CD8-positive, alpha-beta memory T cell (primary cell): ENCODE results near the gene EHD4. TPM values are rescaled to one million over a fixed set of nuclear protein-coding genes. Genes with fewer than 3 reads are reported as not detected.

Experiments used
- CTCF ChIA-PET: fragments of 350-600 bp; sonication (Branson Sonifier 250); formaldehyde crosslinking; loops from one replicate; lab custom pipeline; 2021; ENCODE audit warnings: antibody characterized with exemption; lab: Charles Lee
- POLR2A ChIA-PET: fragments of 350-600 bp; sonication (Branson Sonifier 250); formaldehyde crosslinking; loops from one replicate; lab custom pipeline; 2021; ENCODE audit warnings: antibody characterized with exemption; lab: Charles Lee
- DNase-seq, 5 donors: peaks; one replicate each; pipeline versions ENCODE4 v3.0.0 to v3.0.0-alpha.2; 2020 to 2022; ENCODE audit warnings: mixed read lengths in 1 of 5
- H3K27ac ChIP-seq: one replicate; pipeline ENCODE4 v1.7.0; 2013; ENCODE audit warnings: low read depth, mild to moderate bottlenecking, low read length, moderate library complexity
- H3K27me3 ChIP-seq: 2 replicates; pipeline ENCODE4 v1.7.0; 2013; ENCODE audit warnings: low read length, mild to moderate bottlenecking; ENCODE audit not compliant: insufficient read depth, poor library complexity, severe bottlenecking
- H3K36me3 ChIP-seq: 2 replicates; pipeline ENCODE4 v1.7.0; 2013; ENCODE audit warnings: mild to moderate bottlenecking, low read length, moderate library complexity; ENCODE audit not compliant: insufficient read depth
- H3K4me1 ChIP-seq: 2 replicates; pipeline ENCODE4 v1.7.0; 2013; ENCODE audit warnings: mild to moderate bottlenecking, low read length, moderate library complexity; ENCODE audit not compliant: insufficient read depth
- H3K4me3 ChIP-seq: 2 replicates; pipeline ENCODE4 v1.7.0; 2013; ENCODE audit warnings: mild to moderate bottlenecking, low read length
- H3K9me3 ChIP-seq: 2 replicates; pipeline ENCODE4 v1.7.0; 2013; ENCODE audit warnings: mild to moderate bottlenecking, low read length
- H3K27ac Mint-ChIP-seq, 8 donors: one replicate each; pipeline ENCODE4 v1.8.0; 2020 to 2021; ENCODE audit warnings: mixed read lengths in 8 of 8, mild to moderate bottlenecking in 6 of 8, inconsistent platforms in 3 of 8, moderate library complexity in 3 of 8
- H3K27me3 Mint-ChIP-seq, 2 donors: one replicate each; pipeline ENCODE4 v1.8.0; 2020 to 2021; ENCODE audit warnings: mixed read lengths in 2 of 2, mild to moderate bottlenecking in 1 of 2, moderate library complexity in 1 of 2
- H3K36me3 Mint-ChIP-seq, 3 donors: one replicate each; pipeline ENCODE4 v1.8.0; 2020 to 2021; ENCODE audit warnings: mixed read lengths in 3 of 3, inconsistent platforms in 1 of 3, mild to moderate bottlenecking in 1 of 3
- H3K4me1 Mint-ChIP-seq, 3 donors: one replicate each; pipeline ENCODE4 v1.8.0; 2020 to 2021; ENCODE audit warnings: mixed read lengths in 3 of 3, inconsistent platforms in 1 of 3, mild to moderate bottlenecking in 1 of 3
- H3K4me3 Mint-ChIP-seq, 7 donors: one replicate each; pipeline ENCODE4 v1.8.0; 2020 to 2021; ENCODE audit warnings: mixed read lengths in 7 of 7, mild to moderate bottlenecking in 6 of 7, moderate library complexity in 4 of 7, inconsistent platforms in 2 of 7
- H3K9me3 Mint-ChIP-seq, 5 donors: one replicate each; pipeline ENCODE4 v1.8.0; 2020 to 2022; ENCODE audit warnings: mixed read lengths in 5 of 5, mild to moderate bottlenecking in 3 of 5, moderate library complexity in 2 of 5, inconsistent platforms in 1 of 5
- polyA plus RNA-seq: library from polyadenylated mRNA; unstranded; fragments of 300-500 nt; fragmentation: Illumina TruSeq; gene quantifications from one replicate; pipeline ENCODE4 v1.2.3, GENCODE V29; 2021
- total RNA-seq, 2 experiments: library from RNA; stranded (reverse); gene quantifications; one replicate each; pipeline ENCODE4 v1.2.3, GENCODE V29; 2021

EHD4 gene
- total and polyA plus RNA-seq, 3 experiments from 2014 or later: 11.2 to 26.4 (median 24.2) TPM

DNA sequence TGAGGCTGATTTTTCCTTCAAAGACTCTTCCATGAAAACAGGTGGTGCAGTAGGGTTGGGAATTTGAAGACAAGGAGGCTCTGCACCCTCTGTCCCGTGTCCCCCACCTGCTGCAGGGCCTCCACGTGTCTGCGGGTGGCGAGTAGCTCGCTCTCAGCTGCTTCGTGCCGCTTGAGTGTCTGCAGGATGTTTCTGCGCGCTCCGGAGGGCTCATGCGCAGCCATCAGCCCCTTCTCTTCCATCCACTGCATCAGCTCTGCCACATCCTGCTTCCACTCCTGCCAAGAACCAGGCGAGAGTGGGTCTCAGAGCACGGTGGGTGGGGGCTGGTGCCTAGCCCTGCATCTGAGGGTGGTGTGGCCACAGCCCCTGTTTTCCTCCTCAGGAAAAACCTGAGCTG lies 96.3 kb downstream of the EHD4 start:
- POLR2A ChIA-PET: no interaction called here
- peak overlapping the region in 1 of 8 donors; percentile 58 for H3K27ac Mint-ChIP-seq
- no peaks in the 10 kb centered on the region for H3K36me3 Mint-ChIP-seq

DNA sequence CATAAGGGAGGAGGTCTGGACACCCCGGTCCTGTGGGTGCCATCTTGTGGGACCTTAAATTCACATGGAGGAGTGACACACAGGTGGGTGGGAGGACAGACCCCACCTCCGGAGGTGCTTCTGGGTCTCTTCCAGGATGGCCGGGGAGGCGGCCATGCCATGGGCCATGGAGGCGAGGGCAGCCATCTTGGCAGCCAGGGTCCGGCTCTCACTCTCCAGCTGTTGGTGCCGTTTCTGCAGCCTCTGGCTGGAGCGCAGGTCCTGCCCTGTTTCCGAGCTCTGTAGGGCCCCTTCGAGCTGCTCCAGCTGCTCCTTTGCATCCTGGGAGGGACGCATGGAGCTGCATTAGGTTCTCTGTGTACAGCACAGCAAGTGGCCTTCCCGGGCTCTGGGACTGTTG lies 97.6 kb downstream of the EHD4 start:
- no peak for DNase-seq
- H3K9me3 ChIP-seq: no peaks in the 10 kb centered on the region
- H3K4me3 ChIP-seq: no peak overlapping the region
- Mint-ChIP-seq H3K4me1 (peaks cover 7 to 12% (median 9%) of the 10 kb centered on the region in 3 donors), H3K36me3 (no peaks in the 10 kb centered on the region), H3K27me3 (peaks cover 0 to 4% of the 10 kb centered on the region in 2 donors), H3K4me3 (no peak overlapping the region), H3K9me3 (no peaks in the 10 kb centered on the region), H3K27ac (no peak overlapping the region)
- H3K27me3 ChIP-seq: no peaks in the 10 kb centered on the region
- ChIA-PET CTCF (no interaction called here), POLR2A (no interaction called here)
- H3K4me1 ChIP-seq: peaks cover 8% of the 10 kb centered on the region
- no peak overlapping the region for H3K27ac ChIP-seq
- H3K36me3 ChIP-seq: no peaks in the 10 kb centered on the region

More for the DNA sequence above, 96.3 kb downstream of the EHD4 start:
- Histone ChIP-seq H3K4me3 (no peak overlapping the region), H3K36me3 (no peaks in the 10 kb centered on the region), H3K27ac (no peak overlapping the region), H3K4me1 (peaks cover 2% of the 10 kb centered on the region), H3K27me3 (no peaks in the 10 kb centered on the region), H3K9me3 (no peaks in the 10 kb centered on the region)
- H3K4me1 Mint-ChIP-seq: peaks cover 3 to 5% (median 5%) of the 10 kb centered on the region in 3 donors
- peak overlapping the region in 1 of 7 donors; percentile 65 for H3K4me3 Mint-ChIP-seq
- DNase-seq: no peak
- H3K9me3 Mint-ChIP-seq: no peaks in the 10 kb centered on the region
- CTCF ChIA-PET: interaction anchor here (2.0 kb wide), 1 partner anchor 27 kb away, joined by 6 read pairs; no protein-coding TSS in a partner anchor
- peaks cover 6% of the 10 kb centered on the region in 2 donors for H3K27me3 Mint-ChIP-seq

DNA sequence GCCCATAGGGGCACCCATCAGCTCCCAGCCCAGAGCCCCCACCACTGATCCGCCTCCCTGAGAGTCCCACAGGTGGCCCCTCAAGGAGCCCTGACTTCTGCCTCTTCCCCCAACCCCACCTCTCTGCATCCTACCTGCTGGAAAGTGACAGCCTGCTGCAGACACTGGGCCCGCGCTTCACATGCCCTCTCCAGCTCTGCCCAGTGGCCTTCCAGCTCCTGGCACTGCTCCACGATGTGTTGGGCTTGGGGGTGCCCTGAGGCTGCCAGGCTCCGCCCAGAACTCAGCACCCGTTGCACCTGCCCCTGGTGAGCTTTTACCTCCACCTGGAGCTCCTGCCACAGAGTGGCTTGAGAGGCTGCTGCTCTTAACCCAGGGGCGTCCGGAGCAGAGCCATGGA lies 98.6 kb downstream of the EHD4 start:
- Histone ChIP-seq H3K27ac (no peak overlapping the region), H3K9me3 (no peaks in the 10 kb centered on the region), H3K4me3 (no peak overlapping the region), H3K4me1 (peaks cover 8% of the 10 kb centered on the region), H3K27me3 (no peaks in the 10 kb centered on the region), H3K36me3 (no peaks in the 10 kb centered on the region)
- no peak for DNase-seq
- H3K9me3 Mint-ChIP-seq: no peaks in the 10 kb centered on the region
- H3K4me3 Mint-ChIP-seq: no peak overlapping the region
- POLR2A ChIA-PET: no interaction called here
- H3K27ac Mint-ChIP-seq: peak overlapping the region in 4 of 8 donors; percentile 9 to 75 (median 35)
- peaks cover 7 to 12% (median 9%) of the 10 kb centered on the region in 3 donors for H3K4me1 Mint-ChIP-seq
- CTCF ChIA-PET: no interaction called here
- H3K36me3 Mint-ChIP-seq: no peaks in the 10 kb centered on the region
- peaks cover 0 to 4% of the 10 kb centered on the region in 2 donors for H3K27me3 Mint-ChIP-seq

DNA sequence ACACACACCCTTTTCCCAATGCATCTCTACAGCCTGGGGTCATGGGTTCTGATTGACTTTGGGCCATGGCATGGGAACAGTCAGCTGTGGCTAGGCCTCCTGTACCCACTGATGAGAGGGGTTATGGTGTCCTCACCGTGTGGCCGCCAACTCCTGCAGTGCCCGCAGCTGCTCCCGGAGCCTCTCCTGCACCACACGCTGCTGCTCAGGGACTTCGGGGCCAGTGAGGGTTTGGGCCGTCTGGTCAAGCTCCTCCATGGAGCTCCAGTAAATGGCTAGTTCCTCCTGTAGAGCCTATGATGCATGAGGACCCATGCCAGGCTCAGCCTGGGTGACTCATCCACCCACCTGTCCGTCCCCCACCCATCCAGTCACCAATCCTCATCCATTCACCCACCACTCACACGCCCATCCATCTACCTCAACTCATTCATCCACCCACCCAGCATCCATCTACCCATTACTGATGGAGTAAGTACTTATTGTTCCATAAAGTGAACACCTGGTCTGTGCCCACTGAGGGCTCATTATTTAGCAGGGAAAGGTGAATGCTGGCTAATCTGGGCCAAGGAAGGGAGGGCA lies 100.1 kb downstream of the EHD4 start:
- H3K27ac Mint-ChIP-seq: peak overlapping the region in 5 of 8 donors; percentile 18 to 69 (median 56)
- CTCF ChIA-PET: no interaction called here
- no peaks in the 10 kb centered on the region for H3K9me3 ChIP-seq
- no peaks in the 10 kb centered on the region for H3K27me3 ChIP-seq
- no peak overlapping the region for H3K4me3 ChIP-seq
- peaks cover 8% of the 10 kb centered on the region for H3K4me1 ChIP-seq
- no peaks in the 10 kb centered on the region for H3K36me3 ChIP-seq
- H3K4me3 Mint-ChIP-seq: no peak overlapping the region
- DNase-seq: no peak
- no peaks in the 10 kb centered on the region for H3K36me3 Mint-ChIP-seq
- no peaks in the 10 kb centered on the region for H3K9me3 Mint-ChIP-seq
- H3K4me1 Mint-ChIP-seq: peaks cover 7 to 12% (median 9%) of the 10 kb centered on the region in 3 donors
- POLR2A ChIA-PET: interaction anchor here (1.8 kb wide), 1 partner anchor 23 kb away, joined by 7 read pairs; no protein-coding TSS in a partner anchor
- peaks cover 0 to 4% of the 10 kb centered on the region in 2 donors for H3K27me3 Mint-ChIP-seq
- H3K27ac ChIP-seq: no peak overlapping the region

DNA sequence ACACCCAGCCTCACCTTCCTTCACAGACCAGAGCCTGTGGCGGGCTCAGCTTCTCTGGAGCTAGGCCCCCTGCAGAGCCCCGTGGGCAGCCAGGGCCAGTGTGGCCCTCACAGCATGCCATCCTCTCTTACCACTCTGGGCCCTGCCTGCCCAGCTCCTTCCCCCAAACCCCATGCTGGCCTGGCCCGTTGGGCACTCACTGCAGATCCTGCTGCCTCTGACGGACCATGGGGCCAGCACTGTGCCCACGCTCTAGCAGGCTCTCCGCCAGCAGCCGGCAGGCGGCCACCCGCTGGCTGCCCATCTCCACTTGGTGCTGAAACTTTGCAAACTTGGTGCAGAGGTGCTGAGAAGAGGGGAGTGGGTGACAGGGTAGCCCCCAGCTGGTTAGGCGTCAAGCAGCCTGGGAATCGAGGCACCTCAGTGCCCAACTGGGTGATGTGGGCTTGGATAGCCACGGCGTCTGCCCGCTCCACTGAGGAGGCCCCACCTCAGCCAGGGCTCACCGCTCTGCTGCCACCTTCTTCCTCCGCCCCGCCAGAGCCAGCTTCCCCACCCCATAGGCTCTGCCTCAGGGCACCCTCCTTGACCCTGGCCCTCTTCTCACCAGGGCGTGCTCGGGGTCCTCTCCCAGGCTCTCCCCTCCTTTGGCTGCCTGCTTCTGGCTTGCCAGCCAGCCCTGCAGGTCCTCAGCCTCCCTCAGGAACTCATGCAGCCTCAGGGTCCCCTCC lies 101.0 kb downstream of the EHD4 start:
- H3K4me1 Mint-ChIP-seq: peaks cover 7 to 12% (median 9%) of the 10 kb centered on the region in 3 donors
- Histone ChIP-seq H3K27ac (no peak overlapping the region), H3K36me3 (no peaks in the 10 kb centered on the region), H3K4me3 (no peak overlapping the region), H3K27me3 (no peaks in the 10 kb centered on the region), H3K4me1 (peaks cover 8% of the 10 kb centered on the region), H3K9me3 (no peaks in the 10 kb centered on the region)
- no peaks in the 10 kb centered on the region for H3K36me3 Mint-ChIP-seq
- ChIA-PET POLR2A (interaction anchor here (1.8 kb wide), 1 partner anchor 24 kb away, joined by 7 read pairs; no protein-coding TSS in a partner anchor), CTCF (interaction anchor here (0.9 to 1.6 kb wide), 5 partner anchors 10 to 98 kb away, joined by 4 to 6 read pairs (median 5); partner anchors contain the start of genes MAPKBP1 and SPTBN5)
- H3K9me3 Mint-ChIP-seq: no peaks in the 10 kb centered on the region
- peak overlapping the region; percentile 73 to 96 (median 91) for H3K27ac Mint-ChIP-seq
- no peak for DNase-seq
- H3K27me3 Mint-ChIP-seq: peaks cover 0 to 4% of the 10 kb centered on the region in 2 donors
- H3K4me3 Mint-ChIP-seq: no peak overlapping the region

DNA sequence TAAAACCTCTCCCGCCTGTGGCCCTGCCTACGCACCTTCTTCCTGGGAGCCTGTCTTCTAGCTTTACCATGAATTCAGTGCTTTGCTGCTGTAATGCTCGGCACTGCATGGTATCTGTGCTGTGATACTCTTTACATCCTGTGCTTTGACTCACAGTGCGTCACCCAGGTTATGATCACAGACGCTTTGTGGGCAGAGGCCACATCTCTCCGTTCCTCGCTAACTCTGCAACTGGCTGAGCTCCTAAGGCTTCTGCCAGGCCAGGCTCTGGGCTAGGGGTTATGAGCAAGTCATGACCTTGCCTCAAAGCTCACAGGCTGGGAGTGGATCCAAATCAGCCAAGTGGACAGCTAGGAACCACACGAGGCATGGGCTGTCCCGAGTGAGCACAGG lies 101.7 kb downstream of the EHD4 start:
- H3K4me3 Mint-ChIP-seq: peak overlapping the region in 4 of 7 donors; percentile 8 to 53 (median 29)
- peaks cover 7 to 12% (median 9%) of the 10 kb centered on the region in 3 donors for H3K4me1 Mint-ChIP-seq
- no peak overlapping the region for H3K4me3 ChIP-seq
- no peaks in the 10 kb centered on the region for H3K36me3 Mint-ChIP-seq
- H3K4me1 ChIP-seq: peaks cover 8% of the 10 kb centered on the region
- H3K9me3 ChIP-seq: no peaks in the 10 kb centered on the region
- ChIA-PET CTCF (interaction anchor here (0.9 to 1.6 kb wide), 5 partner anchors 9 to 97 kb away, joined by 4 to 6 read pairs (median 5); partner anchors contain the start of genes MAPKBP1 and SPTBN5), POLR2A (interaction anchor here (1.8 kb wide), 1 partner anchor 24 kb away, joined by 7 read pairs; no protein-coding TSS in a partner anchor)
- peaks cover 0 to 4% of the 10 kb centered on the region in 2 donors for H3K27me3 Mint-ChIP-seq
- H3K27ac ChIP-seq: no peak overlapping the region
- no peaks in the 10 kb centered on the region for H3K9me3 Mint-ChIP-seq
- peak overlapping the region; percentile 73 to 96 (median 91) for H3K27ac Mint-ChIP-seq
- H3K27me3 ChIP-seq: no peaks in the 10 kb centered on the region
- H3K36me3 ChIP-seq: no peaks in the 10 kb centered on the region
- peak; percentile 21 to 75 (median 40) for DNase-seq

DNA sequence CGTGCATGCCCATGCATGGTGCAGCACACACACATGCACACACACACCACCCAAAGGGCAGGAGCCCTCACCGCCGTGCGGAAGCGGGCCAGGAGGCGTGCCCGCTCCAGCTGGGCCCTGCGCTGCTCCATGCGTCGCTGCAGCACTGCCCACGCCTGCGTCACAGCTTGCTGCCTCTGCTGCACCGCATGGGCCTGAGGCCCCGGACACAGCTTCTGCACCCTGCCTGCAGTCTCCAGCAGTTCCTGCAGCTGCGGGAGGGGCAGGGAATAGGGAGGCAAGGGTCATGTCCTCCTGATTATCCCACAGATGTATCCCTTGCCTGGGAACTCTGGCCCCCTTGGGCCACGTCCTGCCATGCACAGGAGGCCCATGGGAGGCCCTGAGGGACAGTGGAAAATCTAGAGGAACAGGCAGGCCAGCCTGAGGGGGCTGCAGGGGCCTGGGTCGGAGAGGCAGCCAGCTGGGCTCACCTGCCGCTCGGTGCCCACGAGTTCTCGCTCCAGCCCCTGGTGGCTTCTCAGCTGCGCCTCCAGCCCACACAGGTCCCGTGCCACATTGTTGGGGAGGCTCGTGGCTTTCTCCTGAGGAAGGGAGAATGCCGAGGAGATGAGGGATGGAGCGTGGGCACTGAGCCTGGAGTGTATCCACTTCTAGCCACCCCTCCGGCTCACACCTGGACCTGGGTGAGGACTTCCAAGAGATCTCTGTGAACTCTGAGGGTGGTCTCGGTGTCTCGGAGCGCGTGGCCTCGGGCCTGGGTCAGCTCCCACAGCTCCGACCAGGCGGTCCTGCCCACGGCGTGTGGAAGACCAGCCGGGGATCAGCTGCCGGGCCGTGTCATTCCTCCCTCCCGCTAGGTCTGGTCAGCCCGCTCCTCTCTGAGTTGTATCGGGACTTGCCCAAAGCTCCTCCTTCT lies 102.3 kb downstream of the EHD4 start:
- no peak overlapping the region for H3K4me3 ChIP-seq
- peak overlapping the region; percentile 73 to 96 (median 91) for H3K27ac Mint-ChIP-seq
- no peaks in the 10 kb centered on the region for H3K9me3 ChIP-seq
- no peak for DNase-seq
- ChIA-PET POLR2A (interaction anchor here (1.8 kb wide), 1 partner anchor 25 kb away, joined by 7 read pairs; no protein-coding TSS in a partner anchor), CTCF (interaction anchor here (0.9 to 1.6 kb wide), 5 partner anchors 8 to 96 kb away, joined by 4 to 6 read pairs (median 5); partner anchors contain the start of genes MAPKBP1 and SPTBN5)
- peaks cover 12 to 16% (median 12%) of the 10 kb centered on the region in 3 donors for H3K4me1 Mint-ChIP-seq
- peaks cover 0 to 4% of the 10 kb centered on the region in 2 donors for H3K27me3 Mint-ChIP-seq
- no peaks in the 10 kb centered on the region for H3K9me3 Mint-ChIP-seq
- H3K27me3 ChIP-seq: no peaks in the 10 kb centered on the region
- H3K27ac ChIP-seq: no peak overlapping the region
- H3K4me1 ChIP-seq: peaks cover 8% of the 10 kb centered on the region
- peak overlapping the region in 4 of 7 donors; percentile 8 to 53 (median 29) for H3K4me3 Mint-ChIP-seq
- no peaks in the 10 kb centered on the region for H3K36me3 ChIP-seq
- H3K36me3 Mint-ChIP-seq: no peaks in the 10 kb centered on the region
